Mesendoderm (in vitro differentiated cells): ENCODE data around the gene DXO.

ENCODE experiments used
- DNase-seq: peaks from one replicate; pipeline ENCODE4 v3.0.0; 2013
- H2AK5ac ChIP-seq: 2 replicates; pipeline ENCODE4 v1.6.1; 2013; ENCODE audit warnings: low read length, inconsistent platforms
- H2BK120ac ChIP-seq: 2 replicates; pipeline ENCODE4 v1.6.1; 2013; ENCODE audit warnings: low read depth, mild to moderate bottlenecking, low read length, moderate library complexity, mixed read lengths
- H2BK15ac ChIP-seq: replicated peaks from 2 replicates; pipeline ENCODE4 v1.6.1; 2013; ENCODE audit warnings: low read depth, mild to moderate bottlenecking, moderate library complexity
- H2BK5ac ChIP-seq: 2 replicates; pipeline ENCODE4 v1.6.1; 2013; ENCODE audit warnings: low read length, inconsistent platforms
- H3K18ac ChIP-seq: 2 replicates; pipeline ENCODE4 v1.6.1; 2013; ENCODE audit warnings: mild to moderate bottlenecking, low read length, mixed read lengths
- H3K23ac ChIP-seq: one replicate; pipeline ENCODE4 v1.6.1; 2013; ENCODE audit warnings: low read length
- H3K27ac ChIP-seq: 2 replicates; pipeline ENCODE4 v1.5.1; 2013; ENCODE audit warnings: low read depth, mild to moderate bottlenecking, inconsistent platforms, low read length, moderate library complexity
- H3K27me3 ChIP-seq: 2 replicates; pipeline ENCODE4 v1.6.1; 2013; ENCODE audit warnings: low read length, control low read depth, mild to moderate bottlenecking, inconsistent platforms; ENCODE audit not compliant: insufficient read depth, poor library complexity
- H3K36me3 ChIP-seq: 2 replicates; pipeline ENCODE4 v1.6.1; 2013; ENCODE audit warnings: low read length, inconsistent platforms; ENCODE audit not compliant: control insufficient read depth, insufficient read depth
- H3K4ac ChIP-seq: one replicate; pipeline ENCODE4 v1.6.1; 2013; ENCODE audit warnings: low read depth, mild to moderate bottlenecking, low read length, moderate library complexity
- H3K4me1 ChIP-seq: 2 replicates; pipeline ENCODE4 v1.6.1; 2013; ENCODE audit warnings: low read depth, low read length, inconsistent platforms; ENCODE audit not compliant: control insufficient read depth
- H3K4me2 ChIP-seq: 2 replicates; pipeline ENCODE4 v1.6.1; 2013; ENCODE audit warnings: low read length
- H3K4me3 ChIP-seq: 2 replicates; pipeline ENCODE4 v1.5.1; 2013; ENCODE audit warnings: mild to moderate bottlenecking, low read length
- H3K56ac ChIP-seq: one replicate; pipeline ENCODE4 v1.6.1; 2013; ENCODE audit warnings: low read length
- H3K79me1 ChIP-seq: 2 replicates; pipeline ENCODE4 v1.6.1; 2013; ENCODE audit warnings: low read length, inconsistent platforms
- H3K79me2 ChIP-seq: 2 replicates; pipeline ENCODE4 v1.6.1; 2013; ENCODE audit warnings: mild to moderate bottlenecking, low read length; ENCODE audit not compliant: control insufficient read depth, insufficient read depth
- H3K9ac ChIP-seq: 2 replicates; pipeline ENCODE4 v1.6.1; 2013; ENCODE audit warnings: low read length, inconsistent platforms
- H4K5ac ChIP-seq: one replicate; pipeline ENCODE4 v1.6.1; 2013; ENCODE audit warnings: low read length
- H4K8ac ChIP-seq: one replicate; pipeline ENCODE4 v1.6.1; 2013; ENCODE audit warnings: low read depth, mild to moderate bottlenecking, control low read depth, low read length, moderate library complexity
- WGBS: extraction: QIAGEN DNeasy Blood & Tissue Kit; methylation state at CpG from one replicate; pipeline ENCODE4 v1.1.7; 2013; ENCODE audit warnings: low lambda C conversion rate, missing lambda C conversion rate; ENCODE audit not compliant: insufficient coverage; ENCODE audit errors: extremely low coverage; 5-methylcytosine and 5-hydroxymethylcytosine counted together

DXO gene

GRCh38 chr6:31958741-31959739 lies 12.9 kb downstream of the DXO start, which contains the start of the genes NELFE and SKIC2:
NELFE (minus strand) TSS chr6:31958971; CDS start chr6:31958446, 525 bp downstream.
SKIC2 (plus strand) TSS chr6:31959175; CDS start chr6:31959193, 18 bp downstream.
- no peak within 1 kb of the TSS for H2BK5ac ChIP-seq
- no peak within 1 kb of the TSS for H2BK120ac ChIP-seq
- H3K4ac ChIP-seq, result peak within 1 kb of the TSS; percentile 6
- peak; percentile 99 for DNase-seq
- H3K23ac ChIP-seq, result no peak within 1 kb of the TSS
- H3K79me2 ChIP-seq, result peaks cover 18% of the 10 kb centered on the region
- no peaks in the 10 kb centered on the region for H3K27me3 ChIP-seq
- H3K27ac ChIP-seq, result no peak within 1 kb of the TSS
- H3K56ac ChIP-seq, result peak within 1 kb of the TSS; percentile 94
- peak within 1 kb of the TSS; percentile 88 for H3K9ac ChIP-seq
- H3K4me3 ChIP-seq, result peak within 1 kb of the TSS; percentile 92
- H3K18ac ChIP-seq, result no peak within 1 kb of the TSS
- peaks cover 5% of the 10 kb centered on the region for H3K4me1 ChIP-seq
- peak within 1 kb of the TSS; percentile 91 for H2AK5ac ChIP-seq
- peaks cover 18% of the 10 kb centered on the region for H3K79me1 ChIP-seq
- H2BK15ac ChIP-seq, result no peak within 1 kb of the TSS
- WGBS, result no CpG with 5 or more reads among the region's 59 CpGs
- no peak within 1 kb of the TSS for H4K5ac ChIP-seq
- H3K36me3 ChIP-seq, result peaks cover 4% of the 10 kb centered on the region
- no peak within 1 kb of the TSS for H4K8ac ChIP-seq
- H3K4me2 ChIP-seq, result peak within 1 kb of the TSS; percentile 100

DNA sequence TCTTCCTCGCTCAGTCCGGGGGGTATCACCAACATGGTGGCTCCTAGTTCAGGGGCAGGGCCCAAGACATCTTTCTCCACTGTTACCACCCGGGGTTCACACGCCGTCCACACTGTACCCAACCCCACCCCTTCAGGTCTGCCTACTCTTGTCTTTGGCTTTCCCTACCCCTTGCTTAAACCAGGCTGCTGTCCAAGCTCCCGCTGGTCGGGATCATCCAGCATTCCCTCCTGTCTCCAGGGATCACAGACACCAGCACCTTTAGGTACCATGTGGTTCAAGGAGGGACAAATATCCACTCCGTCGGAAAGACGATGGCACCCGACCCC lies 13.6 kb downstream of the DXO start:
- DNase-seq, result no peak
- Histone ChIP-seq H3K56ac (peak overlapping the region; percentile 90), H3K4ac (no peak overlapping the region), H2BK15ac (no peak overlapping the region), H4K8ac (no peak overlapping the region), H3K36me3 (peaks cover 6% of the 10 kb centered on the region), H3K23ac (no peak overlapping the region), H3K27ac (no peak overlapping the region), H2AK5ac (peak overlapping the region; percentile 31), H2BK5ac (no peak overlapping the region), H3K79me1 (peaks cover 18% of the 10 kb centered on the region), H3K79me2 (peaks cover 18% of the 10 kb centered on the region), H4K5ac (no peak overlapping the region), H3K18ac (no peak overlapping the region), H3K27me3 (no peaks in the 10 kb centered on the region), H3K4me2 (peak overlapping the region; percentile 94), H3K4me1 (peaks cover 5% of the 10 kb centered on the region), H2BK120ac (no peak overlapping the region), H3K9ac (peak overlapping the region; percentile 88), H3K4me3 (peak overlapping the region; percentile 92)
- WGBS, result no CpG with 5 or more reads among the region's 11 CpGs

DNA sequence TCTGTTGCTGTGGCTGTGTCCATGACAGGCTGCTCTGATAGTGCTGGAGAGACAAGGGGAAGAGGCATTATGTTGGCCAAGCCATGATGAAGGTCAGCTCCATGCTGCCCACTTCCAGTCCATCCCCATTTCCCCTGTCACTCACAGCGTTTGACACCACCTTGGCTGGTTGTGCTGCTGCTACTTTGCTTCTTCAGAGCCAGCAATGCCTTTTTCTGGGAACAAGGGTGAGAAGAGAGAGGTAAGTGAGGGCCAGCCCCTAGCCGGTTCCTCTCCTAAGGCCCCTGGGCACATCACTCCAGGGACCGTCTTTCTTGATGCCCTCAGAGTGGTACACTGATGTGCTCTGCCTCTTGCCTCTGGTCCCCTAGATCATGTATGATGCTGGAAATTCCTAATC lies 15.1 kb downstream of the DXO start:
- Histone ChIP-seq H3K4me3 (no peak overlapping the region), H3K79me2 (peaks cover 18% of the 10 kb centered on the region), H3K79me1 (peaks cover 18% of the 10 kb centered on the region), H3K23ac (no peak overlapping the region), H3K27ac (no peak overlapping the region), H3K18ac (no peak overlapping the region), H2BK15ac (no peak overlapping the region), H3K56ac (no peak overlapping the region), H3K9ac (no peak overlapping the region), H2AK5ac (no peak overlapping the region), H2BK5ac (no peak overlapping the region), H4K5ac (no peak overlapping the region), H3K4ac (no peak overlapping the region), H3K4me2 (no peak overlapping the region), H3K27me3 (no peaks in the 10 kb centered on the region), H2BK120ac (no peak overlapping the region), H3K36me3 (peaks cover 6% of the 10 kb centered on the region), H3K4me1 (peaks cover 5% of the 10 kb centered on the region), H4K8ac (no peak overlapping the region)
- DNase-seq, result no peak
- no CpG with 5 or more reads among the region's 3 CpGs for WGBS

GRCh38 chr6:31954511-31954910 lies 17.4 kb downstream of the DXO start:
- Histone ChIP-seq H3K18ac (no peak overlapping the region), H3K56ac (no peak overlapping the region), H3K4me2 (no peak overlapping the region), H2BK120ac (no peak overlapping the region), H3K79me2 (peaks cover 14% of the 10 kb centered on the region), H3K27ac (no peak overlapping the region), H3K4me1 (peaks cover 4% of the 10 kb centered on the region), H3K27me3 (no peaks in the 10 kb centered on the region), H2AK5ac (no peak overlapping the region), H2BK5ac (no peak overlapping the region), H3K23ac (no peak overlapping the region), H2BK15ac (no peak overlapping the region), H4K5ac (no peak overlapping the region), H3K9ac (no peak overlapping the region), H4K8ac (no peak overlapping the region), H3K36me3 (peaks cover 6% of the 10 kb centered on the region), H3K4me3 (no peak overlapping the region), H3K79me1 (peaks cover 14% of the 10 kb centered on the region), H3K4ac (no peak overlapping the region)
- DNase-seq, result no peak
- WGBS, result no CpG with 5 or more reads among the region's 28 CpGs

GRCh38 chr6:31952890-31953289 lies 19.0 kb downstream of the DXO start:
- peaks cover 6% of the 10 kb centered on the region for H3K36me3 ChIP-seq
- no peak overlapping the region for H2BK120ac ChIP-seq
- H2AK5ac ChIP-seq, result no peak overlapping the region
- WGBS, result no CpG with 5 or more reads among the region's 5 CpGs
- no peak overlapping the region for H3K27ac ChIP-seq
- no peak overlapping the region for H4K5ac ChIP-seq
- H3K4ac ChIP-seq, result no peak overlapping the region
- no peak overlapping the region for H3K9ac ChIP-seq
- DNase-seq, result no peak
- peaks cover 3% of the 10 kb centered on the region for H3K79me1 ChIP-seq
- H3K23ac ChIP-seq, result no peak overlapping the region
- H2BK5ac ChIP-seq, result no peak overlapping the region
- no peak overlapping the region for H3K4me3 ChIP-seq
- peaks cover under 1% of the 10 kb centered on the region for H3K4me1 ChIP-seq
- no peak overlapping the region for H3K56ac ChIP-seq
- no peak overlapping the region for H3K18ac ChIP-seq
- H4K8ac ChIP-seq, result no peak overlapping the region
- H3K27me3 ChIP-seq, result no peaks in the 10 kb centered on the region
- H3K79me2 ChIP-seq, result peaks cover 2% of the 10 kb centered on the region
- no peak overlapping the region for H2BK15ac ChIP-seq
- H3K4me2 ChIP-seq, result no peak overlapping the region
